Mesothelial cell of epicardium (in vitro differentiated cells): Measurements from ENCODE around the gene SORCS3. TPM values are rescaled to one million over a fixed set of nuclear protein-coding genes. Genes with fewer than 3 reads are reported as not detected.

Source experiments
- DNase-seq, 2 experiments: peaks; one replicate each; pipeline ENCODE4 v3.0.0; 2021; ENCODE audit warnings: low spot score in 2 of 2; ENCODE audit not compliant: unreplicated experiment in 2 of 2
- H3K27ac Mint-ChIP-seq: 2 replicates; pipeline ENCODE4 v1.8.0; 2021; ENCODE audit warnings: mixed read lengths
- H3K27me3 Mint-ChIP-seq: 2 replicates; pipeline ENCODE4 v1.8.0; 2021; ENCODE audit warnings: low read depth, mixed read lengths
- H3K36me3 Mint-ChIP-seq: 2 replicates; pipeline ENCODE4 v1.8.0; 2021; ENCODE audit warnings: mixed read lengths
- H3K4me1 Mint-ChIP-seq: 2 replicates; pipeline ENCODE4 v1.8.0; 2021; ENCODE audit warnings: mixed read lengths
- H3K4me3 Mint-ChIP-seq: 2 replicates; pipeline ENCODE4 v1.8.0; 2021; ENCODE audit warnings: mild to moderate bottlenecking, moderate library complexity, mixed read lengths
- H3K9me3 Mint-ChIP-seq: 2 replicates; pipeline ENCODE4 v1.8.0; 2021; ENCODE audit warnings: mixed read lengths
- CTCF ChIP-seq: fragments of 200-600 bp; sonication (generic); IDR thresholded peaks from one replicate; pipeline ENCODE4 v1.5.0; 2021; ENCODE audit warnings: antibody characterized with exemption; ENCODE audit not compliant: unreplicated experiment
- total RNA-seq: library from RNA; stranded (reverse); gene quantifications from 3 replicates; pipeline ENCODE4 v1.2.1, GENCODE V29; 2021

Gene SORCS3
- total RNA-seq, 1 donor from 2014 or later: 0.04 TPM

GRCh38 chr10:105187243-105187642 lies 546.2 kb downstream of the SORCS3 start:
- Mint-ChIP-seq H3K36me3 (no peaks in the 10 kb centered on the region), H3K4me3 (no peak overlapping the region), H3K27me3 (peaks cover 13% of the 10 kb centered on the region), H3K9me3 (no peaks in the 10 kb centered on the region), H3K27ac (no peak overlapping the region), H3K4me1 (no peaks in the 10 kb centered on the region)
- no peak for DNase-seq
- no peak for TF ChIP-seq CTCF

- H3K36me3 Mint-ChIP-seq: no peaks in the 10 kb centered on the region
- H3K4me3 Mint-ChIP-seq: no peak overlapping the region
- H3K4me1 Mint-ChIP-seq: no peaks in the 10 kb centered on the region
These were observed 547.8 kb downstream of the SORCS3 start for GRCh38 chr10:105188737-105189462.

GRCh38 chr10:105189463-105189800 lies 548.3 kb downstream of the SORCS3 start:
- Mint-ChIP-seq H3K4me3 (no peak overlapping the region), H3K9me3 (no peaks in the 10 kb centered on the region), H3K27ac (no peak overlapping the region), H3K27me3 (peaks cover 21% of the 10 kb centered on the region), H3K36me3 (no peaks in the 10 kb centered on the region), H3K4me1 (no peaks in the 10 kb centered on the region)
- no peak for DNase-seq
- no peak for TF ChIP-seq CTCF

More at GRCh38 chr10:105188737-105189462, 547.8 kb downstream of the SORCS3 start:
- no peak for DNase-seq
- no peak overlapping the region for H3K27ac Mint-ChIP-seq
- H3K27me3 Mint-ChIP-seq: peaks cover 20% of the 10 kb centered on the region
- no peaks in the 10 kb centered on the region for H3K9me3 Mint-ChIP-seq
- TF ChIP-seq CTCF: no peak

GRCh38 chr10:105192146-105192545 lies 551.1 kb downstream of the SORCS3 start:
- H3K27ac Mint-ChIP-seq: no peak overlapping the region
- H3K4me3 Mint-ChIP-seq: no peak overlapping the region
- no peaks in the 10 kb centered on the region for H3K36me3 Mint-ChIP-seq
- peaks cover 25% of the 10 kb centered on the region for H3K27me3 Mint-ChIP-seq
- DNase-seq: no peak
- H3K9me3 Mint-ChIP-seq: no peaks in the 10 kb centered on the region
- no peak for TF ChIP-seq CTCF
- H3K4me1 Mint-ChIP-seq: no peaks in the 10 kb centered on the region

- no peaks in the 10 kb centered on the region for H3K4me1 Mint-ChIP-seq
- no peaks in the 10 kb centered on the region for H3K9me3 Mint-ChIP-seq
- no peak overlapping the region for H3K4me3 Mint-ChIP-seq
- no peak overlapping the region for H3K27ac Mint-ChIP-seq
- no peak for TF ChIP-seq CTCF
- peaks cover 29% of the 10 kb centered on the region for H3K27me3 Mint-ChIP-seq
- no peak for DNase-seq
- no peaks in the 10 kb centered on the region for H3K36me3 Mint-ChIP-seq
These were observed 551.8 kb downstream of the SORCS3 start for GRCh38 chr10:105192861-105193260.
